Neural cell (in vitro differentiated cells): ENCODE measurements around the gene LGI4. TPM values are rescaled to one million over a fixed set of nuclear protein-coding genes. Genes with fewer than 3 reads are reported as not detected.

Experiments
- H2AFZ ChIP-seq: fragments of 200-600, 300-800 bp; sonication (generic), shearing (Covaris generic); 2 replicates; pipeline ENCODE4 v1.6.0; 2014; ENCODE audit warnings: low read depth, mild to moderate bottlenecking, antibody characterized with exemption, low read length, moderate library complexity
- H3F3A ChIP-seq: fragments of 200-600 bp; shearing (Covaris generic); 2 replicates; pipeline ENCODE4 v1.6.1; 2016; ENCODE audit warnings: mild to moderate bottlenecking, moderate library complexity, mixed read lengths, antibody characterized with exemption, low read length; ENCODE audit not compliant: insufficient read depth, poor library complexity, severe bottlenecking
- H3K27ac ChIP-seq: fragments of 200-600, 300-800 bp; sonication (generic), shearing (Covaris generic); 2 replicates; pipeline ENCODE4 v1.5.1; 2014; ENCODE audit warnings: mild to moderate bottlenecking, low read length, moderate library complexity
- H3K27me3 ChIP-seq: fragments of 300-800, 200-600 bp; sonication (generic), shearing (Covaris generic); 2 replicates; pipeline ENCODE4 v1.6.0; 2014; ENCODE audit warnings: mild to moderate bottlenecking, low read depth, low read length, moderate library complexity; ENCODE audit not compliant: insufficient read depth
- H3K36me3 ChIP-seq: fragments of 300-800, 200-600 bp; sonication (generic), shearing (Covaris generic); 2 replicates; pipeline ENCODE4 v1.5.1; 2014; ENCODE audit warnings: mild to moderate bottlenecking, antibody characterized with exemption, low read length, moderate library complexity; ENCODE audit not compliant: insufficient read depth
- H3K4me2 ChIP-seq: fragments of 300-800, 200-600 bp; sonication (generic), shearing (Covaris generic); 2 replicates; pipeline ENCODE4 v1.6.0; 2014; ENCODE audit warnings: mild to moderate bottlenecking, low read length
- H3K4me3 ChIP-seq: fragments of 300-800, 200-600 bp; sonication (generic), shearing (Covaris generic); 2 replicates; pipeline ENCODE4 v1.5.1; 2014; ENCODE audit warnings: mild to moderate bottlenecking, low read length, moderate library complexity
- H3K79me2 ChIP-seq: fragments of 200-600 bp; shearing (Covaris generic); replicated peaks from 2 replicates; pipeline ENCODE4 v1.6.0; 2014; ENCODE audit warnings: mild to moderate bottlenecking, low read length, moderate library complexity; ENCODE audit not compliant: insufficient read depth
- H3K9ac ChIP-seq: fragments of 300-800, 200-600 bp; sonication (generic), shearing (Covaris generic); 2 replicates; pipeline ENCODE4 v1.6.1; 2016; ENCODE audit warnings: mild to moderate bottlenecking, low read length, mixed read lengths
- H3K9me2 ChIP-seq: fragments of 200-600 bp; shearing (Covaris generic); 2 replicates; pipeline ENCODE4 v1.6.1; 2016; ENCODE audit warnings: mild to moderate bottlenecking, low read length, mixed read lengths; ENCODE audit not compliant: insufficient read depth
- H3K9me3 ChIP-seq: fragments of 200-600, 300-800 bp; sonication (generic), shearing (Covaris generic); 2 replicates; pipeline ENCODE4 v1.6.1; 2016; ENCODE audit warnings: mild to moderate bottlenecking, mixed run types, low read length, moderate library complexity, mixed read lengths
- H4K20me1 ChIP-seq: fragments of 200-600 bp; shearing (Covaris generic); 2 replicates; pipeline ENCODE4 v1.6.1; 2016; ENCODE audit warnings: mild to moderate bottlenecking, mixed run types; ENCODE audit not compliant: insufficient read depth
- EP300 ChIP-seq: fragments of 450-650 bp; conservative IDR thresholded peaks from 2 replicates; pipeline ENCODE4 v1.6.1; 2014; ENCODE audit warnings: antibody characterized with exemption, mild to moderate bottlenecking, moderate library complexity; ENCODE audit not compliant: poor library complexity, severe bottlenecking
- EZH2 ChIP-seq: fragments of 200-600, 300-800 bp; shearing (Covaris generic), sonication (generic); IDR thresholded peaks from 2 replicates; pipeline ENCODE4 v1.6.1; 2014; ENCODE audit warnings: antibody characterized with exemption, low read length, borderline replicate concordance, mild to moderate bottlenecking; ENCODE audit not compliant: insufficient read depth, poor library complexity, severe bottlenecking
- MXI1 ChIP-seq: fragments of 450-650 bp; conservative IDR thresholded peaks from 2 replicates; pipeline ENCODE4 v1.6.1; 2014; ENCODE audit warnings: antibody characterized with exemption, mild to moderate bottlenecking; ENCODE audit not compliant: poor library complexity, severe bottlenecking
- POLR2AphosphoS5 ChIP-seq: IDR thresholded peaks from 2 replicates; pipeline ENCODE4 v1.6.1; 2012
- RAD21 ChIP-seq: fragments of 450-650 bp; conservative IDR thresholded peaks from 2 replicates; pipeline ENCODE4 v1.6.1; 2014; ENCODE audit warnings: antibody characterized with exemption, mild to moderate bottlenecking, moderate library complexity
- SMC3 ChIP-seq: fragments of 450-650 bp; conservative IDR thresholded peaks from 2 replicates; pipeline ENCODE4 v1.6.1; 2014; ENCODE audit warnings: antibody characterized with exemption, mild to moderate bottlenecking, moderate library complexity; ENCODE audit not compliant: poor library complexity
- TAF1 ChIP-seq: IDR thresholded peaks from 2 replicates; pipeline ENCODE4 v1.6.1; 2012; ENCODE audit warnings: low read depth
- polyA plus RNA-seq: library from polyadenylated mRNA; depleted of rRNA; stranded (reverse); fragments of >200 nt; gene quantifications from 2 replicates; pipeline ENCODE4 v1.2.3, GENCODE V29; 2014
- TF ChIP-seq, protein P1 (sequence below): fragments of 450-650 bp; IDR thresholded peaks from 2 replicates; pipeline ENCODE4 v1.5.1; 2014; ENCODE audit warnings: antibody characterized with exemption, mild to moderate bottlenecking, moderate library complexity; ENCODE audit not compliant: poor library complexity, severe bottlenecking
- TF ChIP-seq, protein P2 (sequence below): IDR thresholded peaks from 2 replicates; pipeline ENCODE4 v1.6.1; 2012; ENCODE audit warnings: borderline replicate concordance

The LGI4 gene
- polyA plus RNA-seq, 1 donor from 2014 or later: 0.63 TPM

DNA sequence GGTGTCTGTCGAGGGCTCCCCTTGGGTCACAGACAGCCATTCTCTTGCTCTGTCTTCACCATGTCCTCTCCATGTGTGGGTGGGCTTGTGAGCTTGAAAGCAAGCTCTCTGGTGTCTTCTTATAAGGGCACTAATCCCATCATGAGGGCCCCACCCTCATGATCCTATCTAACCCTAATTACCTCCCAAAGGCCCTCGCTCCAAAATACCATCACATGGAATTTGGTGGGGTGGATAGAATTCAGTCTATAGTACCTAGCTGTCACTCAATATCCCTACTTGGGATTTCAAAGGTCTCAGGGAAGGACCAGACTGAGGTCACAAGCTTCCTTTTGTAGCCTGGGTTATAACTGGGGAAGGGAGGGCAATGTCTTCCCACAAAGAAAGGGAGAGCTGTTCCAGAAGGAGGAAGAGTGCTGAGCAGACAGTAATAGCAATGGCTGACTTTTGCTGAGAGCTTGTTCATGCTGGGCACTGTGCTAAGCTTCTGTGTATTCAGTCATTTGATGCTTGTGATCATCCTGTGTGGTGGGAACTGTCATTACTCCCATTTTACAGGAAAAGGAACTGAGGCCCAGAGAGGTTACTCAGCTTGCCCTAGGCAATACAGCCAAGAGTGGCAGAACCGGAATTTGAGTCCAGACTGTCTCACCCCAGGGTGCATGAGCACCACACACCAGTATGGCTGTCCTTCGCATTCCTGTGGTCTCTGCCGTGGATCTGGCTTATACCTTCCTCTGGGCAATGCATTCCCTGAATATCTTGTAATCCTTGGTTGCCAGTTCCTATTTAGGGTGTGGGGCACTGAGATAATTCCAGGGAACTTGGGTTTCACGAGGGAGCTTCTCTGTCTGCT lies 27.8 kb upstream of the LGI4 start:
- no peaks in the 10 kb centered on the region for H3K9me3 ChIP-seq
- H3K27me3 ChIP-seq: no peaks in the 10 kb centered on the region
- no peak for TF ChIP-seq EZH2
- TF ChIP-seq POLR2AphosphoS5: no peak
- TF ChIP-seq SMC3: no peak
- TF ChIP-seq EP300: no peak
- no peak for TF ChIP-seq TAF1
- TF ChIP-seq MXI1: no peak
- TF ChIP-seq, protein P1, sequence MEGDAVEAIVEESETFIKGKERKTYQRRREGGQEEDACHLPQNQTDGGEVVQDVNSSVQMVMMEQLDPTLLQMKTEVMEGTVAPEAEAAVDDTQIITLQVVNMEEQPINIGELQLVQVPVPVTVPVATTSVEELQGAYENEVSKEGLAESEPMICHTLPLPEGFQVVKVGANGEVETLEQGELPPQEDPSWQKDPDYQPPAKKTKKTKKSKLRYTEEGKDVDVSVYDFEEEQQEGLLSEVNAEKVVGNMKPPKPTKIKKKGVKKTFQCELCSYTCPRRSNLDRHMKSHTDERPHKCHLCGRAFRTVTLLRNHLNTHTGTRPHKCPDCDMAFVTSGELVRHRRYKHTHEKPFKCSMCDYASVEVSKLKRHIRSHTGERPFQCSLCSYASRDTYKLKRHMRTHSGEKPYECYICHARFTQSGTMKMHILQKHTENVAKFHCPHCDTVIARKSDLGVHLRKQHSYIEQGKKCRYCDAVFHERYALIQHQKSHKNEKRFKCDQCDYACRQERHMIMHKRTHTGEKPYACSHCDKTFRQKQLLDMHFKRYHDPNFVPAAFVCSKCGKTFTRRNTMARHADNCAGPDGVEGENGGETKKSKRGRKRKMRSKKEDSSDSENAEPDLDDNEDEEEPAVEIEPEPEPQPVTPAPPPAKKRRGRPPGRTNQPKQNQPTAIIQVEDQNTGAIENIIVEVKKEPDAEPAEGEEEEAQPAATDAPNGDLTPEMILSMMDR: no peak
- TF ChIP-seq, protein P2, sequence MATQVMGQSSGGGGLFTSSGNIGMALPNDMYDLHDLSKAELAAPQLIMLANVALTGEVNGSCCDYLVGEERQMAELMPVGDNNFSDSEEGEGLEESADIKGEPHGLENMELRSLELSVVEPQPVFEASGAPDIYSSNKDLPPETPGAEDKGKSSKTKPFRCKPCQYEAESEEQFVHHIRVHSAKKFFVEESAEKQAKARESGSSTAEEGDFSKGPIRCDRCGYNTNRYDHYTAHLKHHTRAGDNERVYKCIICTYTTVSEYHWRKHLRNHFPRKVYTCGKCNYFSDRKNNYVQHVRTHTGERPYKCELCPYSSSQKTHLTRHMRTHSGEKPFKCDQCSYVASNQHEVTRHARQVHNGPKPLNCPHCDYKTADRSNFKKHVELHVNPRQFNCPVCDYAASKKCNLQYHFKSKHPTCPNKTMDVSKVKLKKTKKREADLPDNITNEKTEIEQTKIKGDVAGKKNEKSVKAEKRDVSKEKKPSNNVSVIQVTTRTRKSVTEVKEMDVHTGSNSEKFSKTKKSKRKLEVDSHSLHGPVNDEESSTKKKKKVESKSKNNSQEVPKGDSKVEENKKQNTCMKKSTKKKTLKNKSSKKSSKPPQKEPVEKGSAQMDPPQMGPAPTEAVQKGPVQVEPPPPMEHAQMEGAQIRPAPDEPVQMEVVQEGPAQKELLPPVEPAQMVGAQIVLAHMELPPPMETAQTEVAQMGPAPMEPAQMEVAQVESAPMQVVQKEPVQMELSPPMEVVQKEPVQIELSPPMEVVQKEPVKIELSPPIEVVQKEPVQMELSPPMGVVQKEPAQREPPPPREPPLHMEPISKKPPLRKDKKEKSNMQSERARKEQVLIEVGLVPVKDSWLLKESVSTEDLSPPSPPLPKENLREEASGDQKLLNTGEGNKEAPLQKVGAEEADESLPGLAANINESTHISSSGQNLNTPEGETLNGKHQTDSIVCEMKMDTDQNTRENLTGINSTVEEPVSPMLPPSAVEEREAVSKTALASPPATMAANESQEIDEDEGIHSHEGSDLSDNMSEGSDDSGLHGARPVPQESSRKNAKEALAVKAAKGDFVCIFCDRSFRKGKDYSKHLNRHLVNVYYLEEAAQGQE: no peak
- no peak for TF ChIP-seq RAD21
- no peak overlapping the region for H3K4me2 ChIP-seq
- no peak overlapping the region for H2AFZ ChIP-seq
- H3K9ac ChIP-seq: no peak overlapping the region
- H3K4me3 ChIP-seq: no peak overlapping the region
- no peaks in the 10 kb centered on the region for H3F3A ChIP-seq
- H4K20me1 ChIP-seq: no peaks in the 10 kb centered on the region
- H3K79me2 ChIP-seq: no peaks in the 10 kb centered on the region
- no peaks in the 10 kb centered on the region for H3K36me3 ChIP-seq
- no peak overlapping the region for H3K27ac ChIP-seq
- H3K9me2 ChIP-seq: no peaks in the 10 kb centered on the region

DNA sequence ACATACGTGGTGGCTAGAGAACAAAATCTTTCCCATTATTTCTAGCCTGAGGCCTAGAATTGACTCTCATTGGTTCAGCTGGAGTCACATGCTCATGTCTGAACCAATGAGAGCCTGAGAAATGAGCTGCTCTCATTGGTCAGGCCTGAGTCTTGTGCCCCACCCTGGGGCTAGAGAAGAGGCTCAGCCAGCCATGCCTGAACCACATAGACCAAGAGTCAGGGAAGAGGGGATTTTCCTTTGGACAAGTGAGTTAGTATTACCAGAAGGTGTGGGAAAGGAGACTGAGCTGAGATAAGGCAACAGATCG lies 26.5 kb upstream of the LGI4 start:
- no peaks in the 10 kb centered on the region for H3F3A ChIP-seq
- no peak overlapping the region for H3K4me2 ChIP-seq
- TF ChIP-seq SMC3 (no peak), TAF1 (no peak), MXI1 (no peak), RAD21 (no peak), EP300 (no peak), EZH2 (no peak), POLR2AphosphoS5 (no peak)
- TF ChIP-seq, protein P2: no peak
- TF ChIP-seq, protein P1: no peak
- no peaks in the 10 kb centered on the region for H3K36me3 ChIP-seq
- no peak overlapping the region for H3K9ac ChIP-seq
- H4K20me1 ChIP-seq: no peaks in the 10 kb centered on the region
- H3K4me3 ChIP-seq: no peak overlapping the region
- H3K9me3 ChIP-seq: no peaks in the 10 kb centered on the region
- H3K27me3 ChIP-seq: peaks cover 4% of the 10 kb centered on the region
- no peak overlapping the region for H2AFZ ChIP-seq
- H3K9me2 ChIP-seq: no peaks in the 10 kb centered on the region
- no peaks in the 10 kb centered on the region for H3K79me2 ChIP-seq
- H3K27ac ChIP-seq: no peak overlapping the region
